Measurements from ENCODE around the gene ARHGEF7. TPM values are rescaled to one million over a fixed set of nuclear protein-coding genes. Genes with fewer than 3 reads are reported as not detected.

The ARHGEF7 gene
- total RNA-seq, 1 donor from 2014 or later = 57.5 TPM

- TF ChIP-seq POLR2A (IDR thresholded peaks at IDR 0.05) (no peak), POLR2AphosphoS5 (IDR thresholded peaks at IDR 0.05; ENCODE audit: insufficient read depth in 1 of 2, low read depth in 1 of 2) (no peak), CTCF (IDR thresholded peaks at IDR 0.05) (no peak)
- H3K27me3 ChIP-seq = no peaks in the 10 kb centered on the region
- no peaks in the 10 kb centered on the region for H3K9me3 ChIP-seq
- H3K4me1 ChIP-seq = no peaks in the 10 kb centered on the region
- intact Hi-C loops (cut with DNase I) = no loop called here
- no peak overlapping the region for H3K4me3 ChIP-seq
- DNase-seq (ENCODE audit: extremely low spot score in 2 of 2) = no peak
- H3K27ac ChIP-seq = no peak overlapping the region
- peaks cover 0 to 52% of the 10 kb centered on the region in 2 donors for H3K36me3 ChIP-seq
These were observed 181.3 kb downstream of the ARHGEF7 start for GRCh38 chr13:111296417-111296816.

GRCh38 chr13:111298214-111298975 is 183.3 kb downstream of the ARHGEF7 start:
- Histone ChIP-seq H3K9me3 (no peaks in the 10 kb centered on the region), H3K4me3 (no peak overlapping the region), H3K27ac (no peak overlapping the region), H3K36me3 (peaks cover 0 to 56% of the 10 kb centered on the region in 2 donors), H3K4me1 (no peaks in the 10 kb centered on the region), H3K27me3 (no peaks in the 10 kb centered on the region)
- intact Hi-C loops (cut with DNase I) = no loop called here
- TF ChIP-seq POLR2AphosphoS5 (IDR thresholded peaks at IDR 0.05; ENCODE audit: insufficient read depth in 1 of 2, low read depth in 1 of 2) = no peak
- TF ChIP-seq POLR2A (IDR thresholded peaks at IDR 0.05) = no peak
- no peak for TF ChIP-seq CTCF (IDR thresholded peaks at IDR 0.05)
- DNase-seq (ENCODE audit: extremely low spot score in 2 of 2) = no peak

GRCh38 chr13:111302045-111302726 is 187.1 kb downstream of the ARHGEF7 start:
- no peak for TF ChIP-seq POLR2A (IDR thresholded peaks at IDR 0.05)
- TF ChIP-seq POLR2AphosphoS5 (IDR thresholded peaks at IDR 0.05; ENCODE audit: insufficient read depth in 1 of 2, low read depth in 1 of 2) = no peak
- TF ChIP-seq CTCF (IDR thresholded peaks at IDR 0.05) = no peak
- H3K4me3 ChIP-seq = no peak overlapping the region
- peaks cover 5 to 81% of the 10 kb centered on the region in 2 donors for H3K36me3 ChIP-seq
- no peaks in the 10 kb centered on the region for H3K9me3 ChIP-seq
- no peaks in the 10 kb centered on the region for H3K27me3 ChIP-seq
- H3K27ac ChIP-seq = no peak overlapping the region
- no peak for DNase-seq (ENCODE audit: extremely low spot score in 2 of 2)
- intact Hi-C loops (cut with DNase I) = no loop called here
- H3K4me1 ChIP-seq = no peaks in the 10 kb centered on the region

- Histone ChIP-seq H3K36me3 (peaks cover 5 to 79% of the 10 kb centered on the region in 2 donors), H3K4me1 (no peaks in the 10 kb centered on the region), H3K9me3 (no peaks in the 10 kb centered on the region), H3K27me3 (no peaks in the 10 kb centered on the region), H3K27ac (no peak overlapping the region), H3K4me3 (no peak overlapping the region)
- no peak for DNase-seq (ENCODE audit: extremely low spot score in 2 of 2)
- TF ChIP-seq POLR2A (IDR thresholded peaks at IDR 0.05) (no peak), POLR2AphosphoS5 (IDR thresholded peaks at IDR 0.05; ENCODE audit: insufficient read depth in 1 of 2, low read depth in 1 of 2) (no peak), CTCF (IDR thresholded peaks at IDR 0.05) (no peak)
- intact Hi-C loops (cut with DNase I) = no loop called here
These were observed 188.4 kb downstream of the ARHGEF7 start for GRCh38 chr13:111303559-111303958.

Measured in vagina (tissue), 2 donors.